ENCODE measurements around the gene MYH11.

- TF ChIP-seq, protein P1, sequence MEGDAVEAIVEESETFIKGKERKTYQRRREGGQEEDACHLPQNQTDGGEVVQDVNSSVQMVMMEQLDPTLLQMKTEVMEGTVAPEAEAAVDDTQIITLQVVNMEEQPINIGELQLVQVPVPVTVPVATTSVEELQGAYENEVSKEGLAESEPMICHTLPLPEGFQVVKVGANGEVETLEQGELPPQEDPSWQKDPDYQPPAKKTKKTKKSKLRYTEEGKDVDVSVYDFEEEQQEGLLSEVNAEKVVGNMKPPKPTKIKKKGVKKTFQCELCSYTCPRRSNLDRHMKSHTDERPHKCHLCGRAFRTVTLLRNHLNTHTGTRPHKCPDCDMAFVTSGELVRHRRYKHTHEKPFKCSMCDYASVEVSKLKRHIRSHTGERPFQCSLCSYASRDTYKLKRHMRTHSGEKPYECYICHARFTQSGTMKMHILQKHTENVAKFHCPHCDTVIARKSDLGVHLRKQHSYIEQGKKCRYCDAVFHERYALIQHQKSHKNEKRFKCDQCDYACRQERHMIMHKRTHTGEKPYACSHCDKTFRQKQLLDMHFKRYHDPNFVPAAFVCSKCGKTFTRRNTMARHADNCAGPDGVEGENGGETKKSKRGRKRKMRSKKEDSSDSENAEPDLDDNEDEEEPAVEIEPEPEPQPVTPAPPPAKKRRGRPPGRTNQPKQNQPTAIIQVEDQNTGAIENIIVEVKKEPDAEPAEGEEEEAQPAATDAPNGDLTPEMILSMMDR (IDR thresholded peaks at IDR 0.05; ENCODE audit: low read depth, low read length), result no peak
- no peak for TF ChIP-seq EZH2phosphoT487 (IDR thresholded peaks at IDR 0.05; ENCODE audit: low read depth)
Observed at GRCh38 chr16:15879255-15879811, 22.5 kb upstream of the MYH11 start.
